ENCODE results near the gene SHQ1.

- TF ChIP-seq CTCF (IDR thresholded peaks at IDR 0.05) (peak in 2 of 3 donors; percentile 51 to 56), POLR2A (IDR thresholded peaks at IDR 0.05) (no peak)
Observed at GRCh38 chr3:72818092-72818773, 30.0 kb downstream of the SHQ1 start.
